ENCODE data around the gene FCN3. TPM values are rescaled to one million over a fixed set of nuclear protein-coding genes. Genes with fewer than 3 reads are reported as not detected.

The FCN3 gene
- total RNA-seq, 1 experiment from 2014 or later = not detected

Other genes starting within 250 kb of the FCN3 start
- gene SLC9A1, start 219.7 kb downstream of the FCN3 start, total RNA-seq (2022) = 70.5 and 88.8 TPM in 2 replicates
- 15.7 and 18.9 TPM in 2 replicates for gene WDTC1, start 140.2 kb downstream of the FCN3 start, total RNA-seq (2022)
- gene TMEM222, start 52.7 kb downstream of the FCN3 start, total RNA-seq (2022) = 36.9 and 38.3 TPM in 2 replicates
- gene SYTL1, start 32.8 kb downstream of the FCN3 start, total RNA-seq (2022) = 64.8 and 81.8 TPM in 2 replicates
- gene MAP3K6, start 7.9 kb downstream of the FCN3 start, total RNA-seq (2022) = 13.2 and 13.5 TPM in 2 replicates
- 0.23 TPM in 1 of 2 replicates, not detected in the other for gene CD164L2, start 8.5 kb upstream of the FCN3 start, total RNA-seq (2022)
- 0.47 and 0.65 TPM in 2 replicates for gene GPR3, start 17.8 kb upstream of the FCN3 start, total RNA-seq (2022)
- gene WASF2, start 115.3 kb upstream of the FCN3 start, total RNA-seq (2022) = 131 and 154 TPM in 2 replicates
- gene AHDC1, start 229.3 kb upstream of the FCN3 start, total RNA-seq (2022) = 18.4 and 25.2 TPM in 2 replicates